Activated T-helper 1 cell treated with anti-CD3 and anti-CD28 coated beads, Interleukin-2, amount 50 U/mL, for 16 hours (primary cell): ENCODE data around the gene CSF1.
A peak's percentile ranks its signal among the peaks of the same experiment; 100 is the strongest.

Source experiments
- DNase-seq, 2 donors: peaks; one replicate each; pipeline ENCODE4 v3.0.0-alpha.2; 2020; ENCODE audit warnings: low read depth in 1 of 2, low spot score in 1 of 2

Gene CSF1

GRCh38 chr1:109901141-109901523 lies 9.5 kb upstream of the CSF1 start:
- no peak for DNase-seq

GRCh38 chr1:109901524-109902145 lies 9.0 kb upstream of the CSF1 start:
- no peak for DNase-seq

DNA sequence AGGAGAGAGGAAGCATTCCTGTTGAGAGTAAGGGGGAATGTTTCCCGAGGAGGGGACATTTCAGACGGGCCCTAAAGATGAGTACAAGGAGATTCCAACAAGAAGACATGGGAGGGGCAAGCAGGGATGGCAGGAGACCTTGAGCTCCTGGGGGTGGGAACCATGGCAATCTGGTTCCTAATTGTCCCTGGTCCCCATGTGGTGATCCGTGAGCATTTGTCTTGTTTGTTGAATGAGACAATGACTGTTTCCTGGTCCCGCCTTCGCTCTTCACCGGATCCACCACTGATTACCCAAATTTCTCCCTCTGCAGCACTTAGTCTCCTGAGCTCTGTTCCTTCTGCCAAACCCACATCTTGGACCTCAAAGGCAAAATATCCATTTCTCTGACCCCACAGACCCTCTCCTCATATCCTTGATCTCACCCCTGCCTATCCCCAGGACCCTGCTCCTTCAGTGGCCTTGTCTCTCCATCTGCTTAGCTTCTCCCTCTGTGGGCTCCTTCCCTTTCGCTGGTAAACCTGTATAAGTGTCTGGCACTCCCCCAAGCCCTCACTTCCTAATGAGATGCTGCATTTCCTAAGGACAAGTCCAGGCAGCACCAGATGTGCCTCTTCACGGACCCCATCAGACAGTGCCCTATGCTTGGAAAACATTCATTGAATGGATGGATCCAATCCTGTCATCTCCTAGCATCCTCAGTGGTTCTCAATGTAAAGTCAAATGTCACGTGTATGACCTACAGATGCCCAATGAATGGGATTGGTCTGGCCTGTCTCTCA lies 8.3 kb upstream of the CSF1 start:
- no peak for DNase-seq

GRCh38 chr1:109903376-109903930 lies 7.2 kb upstream of the CSF1 start:
- no peak for DNase-seq

- DNase-seq = no peak
These were observed 6.4 kb upstream of the CSF1 start for GRCh38 chr1:109904105-109904817.

DNA sequence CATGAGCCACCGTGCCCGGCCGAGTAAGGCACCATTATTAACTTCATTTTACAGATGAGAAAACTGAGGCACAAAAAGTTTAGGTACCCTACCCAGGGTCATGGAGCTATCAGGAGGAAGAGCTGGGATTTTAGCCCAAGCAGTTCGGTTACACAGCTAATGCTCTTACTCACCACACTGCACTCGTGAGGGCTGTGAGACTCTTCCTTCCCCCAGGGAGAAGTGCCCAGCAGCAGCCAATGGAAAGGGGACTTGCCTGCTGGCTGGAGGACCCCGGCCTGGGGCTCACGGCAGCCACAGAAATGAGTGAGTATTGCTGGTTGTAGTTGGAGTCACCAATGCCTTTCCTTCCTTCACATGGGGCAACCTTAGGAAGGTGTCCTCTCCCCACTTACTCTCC lies 5.2 kb upstream of the CSF1 start:
- no peak for DNase-seq

- DNase-seq = peak in 1 of 2 donors; percentile 23
These were observed 4.3 kb upstream of the CSF1 start for GRCh38 chr1:109906160-109906838.

- DNase-seq = no peak
These were observed 3.8 kb upstream of the CSF1 start for GRCh38 chr1:109906839-109907180.

GRCh38 chr1:109907190-109907774 lies 3.4 kb upstream of the CSF1 start:
- no peak for DNase-seq

- DNase-seq = no peak
These were observed 1.8 kb upstream of the CSF1 start for GRCh38 chr1:109908836-109909235.

- no peak for DNase-seq
These were observed 1.1 kb upstream of the CSF1 start for GRCh38 chr1:109909561-109909960.

GRCh38 chr1:109910963-109911798 lies 532 bp downstream of the CSF1 start:
- DNase-seq = no peak

DNA sequence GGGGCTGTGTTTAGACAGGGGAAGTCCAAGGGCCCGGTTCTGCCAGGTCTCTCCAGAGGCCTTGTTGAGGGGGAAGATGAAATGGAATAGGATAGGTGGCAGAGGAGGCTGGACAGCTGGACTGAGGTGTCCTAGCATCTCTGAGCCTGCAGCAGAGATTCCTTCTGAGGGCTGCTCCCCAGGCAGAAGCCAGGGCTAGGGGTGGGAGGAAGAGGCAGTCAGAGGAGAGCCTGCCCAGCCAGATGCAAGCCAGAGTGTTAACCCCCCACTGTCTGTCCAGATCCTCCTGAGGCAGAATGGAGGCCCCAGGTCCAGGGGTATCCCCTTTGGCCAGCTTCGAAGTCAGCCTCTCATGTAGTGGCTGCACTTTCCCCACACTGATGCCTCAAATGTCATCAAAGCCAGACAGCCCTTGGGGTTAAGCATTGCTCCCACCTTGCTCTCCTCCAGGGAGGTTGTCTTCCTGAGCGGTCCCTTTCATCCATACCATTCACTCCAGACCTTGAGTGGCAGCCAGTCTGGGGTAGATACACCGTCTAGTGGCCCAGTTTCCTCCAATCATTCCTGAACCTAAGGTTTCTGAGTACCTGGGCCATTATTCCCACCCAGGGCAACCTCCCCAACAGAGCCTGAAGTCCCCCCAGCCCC lies 1.7 kb downstream of the CSF1 start:
- DNase-seq = no peak

- no peak for DNase-seq
These were observed 2.2 kb downstream of the CSF1 start for GRCh38 chr1:109912873-109913272.

DNA sequence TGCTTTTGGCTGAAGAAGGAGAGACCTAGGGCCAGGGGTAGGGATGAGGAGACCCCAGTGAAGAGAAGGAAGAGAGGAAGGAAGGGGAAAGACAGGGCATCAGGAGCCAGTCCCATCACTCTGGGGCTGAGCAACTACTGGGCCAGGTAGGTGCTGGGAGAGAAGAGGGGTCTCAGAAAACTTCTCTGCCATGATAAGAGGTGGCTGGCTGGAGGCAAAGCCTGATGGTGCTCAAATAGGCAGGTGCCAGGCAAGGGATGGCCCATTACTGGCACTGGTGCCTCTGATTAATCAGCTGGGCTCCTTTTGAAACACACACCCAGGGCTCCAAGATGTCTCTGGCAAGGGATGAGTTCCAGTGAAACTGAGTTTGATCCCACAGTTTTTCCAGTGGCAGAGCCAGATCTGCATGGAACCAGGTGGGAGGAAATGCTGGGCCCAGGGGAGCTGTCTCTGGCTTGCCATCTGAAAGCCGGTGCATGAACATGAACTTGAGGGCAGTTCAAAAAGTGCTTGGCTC lies 2.8 kb downstream of the CSF1 start:
- DNase-seq = no peak

DNA sequence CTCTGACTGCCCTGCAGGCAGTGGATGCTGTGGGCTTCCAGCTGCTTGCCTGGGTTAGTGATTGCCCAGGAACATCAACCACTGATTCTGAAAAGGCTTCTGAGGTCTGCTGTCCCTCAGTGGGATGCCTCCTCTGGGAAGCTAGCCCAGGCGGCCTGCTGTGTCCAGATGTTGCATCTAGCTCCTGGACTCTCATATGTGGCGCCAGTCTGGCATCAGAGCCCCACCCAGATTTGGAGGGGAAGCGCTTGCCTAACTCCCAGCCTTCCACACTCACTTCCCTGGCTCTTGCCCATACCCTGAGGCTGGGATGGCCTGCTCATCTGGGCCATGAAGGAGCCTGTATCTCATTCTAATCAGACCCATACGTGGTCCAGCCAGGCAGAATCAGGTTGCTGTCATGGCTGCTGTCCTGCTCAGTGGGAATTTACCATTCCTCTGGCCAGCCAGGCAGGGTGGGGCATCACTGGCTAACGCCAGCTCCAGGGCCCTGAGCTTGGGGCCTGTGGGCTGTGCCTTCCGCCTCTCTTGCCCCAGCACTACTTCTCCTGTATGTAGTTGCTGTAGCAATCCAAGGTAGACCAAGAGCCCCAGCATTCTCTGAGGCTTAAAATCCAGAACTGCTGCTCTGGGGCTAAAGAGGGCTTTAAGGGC lies 4.1 kb downstream of the CSF1 start:
- DNase-seq = no peak

DNA sequence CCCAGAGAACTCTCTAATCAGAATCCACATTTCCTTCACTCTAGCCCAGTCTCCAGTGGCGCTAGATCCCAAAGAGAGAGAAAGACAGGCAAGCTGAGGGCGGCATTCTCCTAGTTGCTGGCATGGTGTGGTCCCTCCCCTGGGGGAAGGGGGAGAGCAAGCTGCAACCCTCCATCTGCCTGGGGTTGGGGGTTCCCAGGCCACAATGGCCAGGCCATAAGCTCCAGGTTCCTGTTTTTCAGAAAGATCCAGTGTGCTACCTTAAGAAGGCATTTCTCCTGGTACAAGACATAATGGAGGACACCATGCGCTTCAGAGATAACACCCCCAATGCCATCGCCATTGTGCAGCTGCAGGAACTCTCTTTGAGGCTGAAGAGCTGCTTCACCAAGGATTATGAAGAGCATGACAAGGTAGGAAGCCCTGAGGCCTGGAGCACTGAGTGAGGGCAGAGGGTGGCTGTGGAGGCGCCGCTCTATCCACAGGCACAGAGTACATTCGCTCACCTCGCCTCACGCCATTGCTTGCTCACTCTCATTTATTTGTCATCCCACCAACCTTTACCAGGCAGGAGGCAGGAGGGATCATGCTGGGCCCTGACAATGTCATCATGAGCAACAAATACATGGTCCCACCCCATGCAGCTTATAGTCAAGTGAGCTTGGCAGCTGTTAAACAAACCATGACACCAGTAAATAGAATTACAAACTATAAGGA lies 6.6 kb downstream of the CSF1 start:
- DNase-seq = no peak
